ENCODE data around the gene CDH23.

Gene CDH23

DNA sequence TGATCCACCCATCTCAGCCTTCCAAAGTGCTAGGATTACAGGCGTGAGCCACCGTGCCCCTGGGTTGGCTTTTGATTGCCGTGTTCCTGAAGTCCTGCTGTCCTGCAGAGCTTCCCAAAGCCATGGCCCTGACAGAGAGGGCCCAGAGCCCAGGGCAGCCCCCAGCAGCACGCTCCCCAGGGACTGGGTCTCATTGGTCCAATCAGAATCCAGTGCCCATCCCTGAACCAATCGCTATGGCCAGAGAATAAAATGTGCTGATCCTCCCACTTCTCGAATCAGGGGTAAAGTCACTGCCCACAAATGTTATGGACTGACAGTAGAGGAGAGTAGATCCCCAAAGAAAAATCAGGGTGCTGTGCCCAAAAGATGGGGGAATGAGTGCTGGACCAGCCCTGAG lies 327.8 kb downstream of the CDH23 start:
- DNase-seq (ENCODE audit: low spot score), result no peak

GRCh38 chr10:71725249-71725648 lies 328.5 kb downstream of the CDH23 start:
- no peak for DNase-seq (ENCODE audit: low spot score)

DNA sequence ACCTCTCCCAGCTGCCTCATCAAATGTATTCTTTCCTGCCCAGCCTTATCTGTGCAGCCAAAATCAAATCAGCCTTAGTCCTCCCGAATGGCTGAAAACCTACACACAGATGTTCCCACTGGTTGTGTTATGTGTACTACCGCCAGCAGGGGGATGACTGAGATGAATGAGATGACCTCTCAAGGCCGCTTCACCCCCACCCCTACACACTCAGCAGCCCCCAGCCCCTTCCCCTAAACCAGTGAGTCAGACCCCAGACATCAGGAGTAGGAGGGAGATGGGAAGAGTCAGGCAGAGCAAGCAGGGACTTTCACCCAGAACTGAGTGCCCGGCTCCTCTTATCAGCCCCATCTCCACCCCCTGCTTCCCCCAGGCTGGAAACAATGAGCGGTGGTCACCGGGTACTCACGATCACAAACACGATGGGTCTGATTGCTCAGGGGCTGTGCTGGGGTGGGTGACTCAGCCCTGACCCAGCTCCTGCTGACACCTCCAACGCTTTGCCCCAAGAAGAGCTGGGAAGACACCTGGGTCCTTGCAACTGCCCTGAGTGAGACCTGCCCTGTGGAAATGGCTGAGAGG lies 329.4 kb downstream of the CDH23 start:
- peak; percentile 73 for DNase-seq (ENCODE audit: low spot score)

DNA sequence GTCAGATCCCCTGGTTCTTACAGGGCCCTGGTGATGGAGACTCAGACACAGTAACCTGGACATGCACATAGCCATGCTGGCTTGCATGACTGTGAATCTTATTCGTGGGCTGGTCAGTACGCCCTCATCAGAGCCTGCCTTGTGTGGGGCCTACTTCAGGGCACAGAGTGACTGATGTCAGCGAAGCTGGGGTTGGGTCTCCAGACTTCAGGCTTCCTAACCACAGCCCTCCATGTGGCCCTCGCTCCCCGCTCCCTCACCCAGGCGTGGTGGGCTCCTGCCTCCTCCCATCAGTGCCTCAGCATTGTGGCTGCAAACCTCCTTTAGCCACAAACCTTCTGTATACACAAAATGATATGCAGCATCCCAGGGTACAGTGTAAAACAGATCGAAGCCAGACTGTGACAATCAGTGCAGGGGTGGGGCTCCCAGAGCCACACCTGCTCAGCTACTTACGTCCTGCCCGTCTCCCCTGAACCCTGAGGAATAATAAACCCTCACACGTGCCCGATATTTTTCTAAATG lies 329.9 kb downstream of the CDH23 start:
- DNase-seq (ENCODE audit: low spot score), result peak; percentile 27

DNA sequence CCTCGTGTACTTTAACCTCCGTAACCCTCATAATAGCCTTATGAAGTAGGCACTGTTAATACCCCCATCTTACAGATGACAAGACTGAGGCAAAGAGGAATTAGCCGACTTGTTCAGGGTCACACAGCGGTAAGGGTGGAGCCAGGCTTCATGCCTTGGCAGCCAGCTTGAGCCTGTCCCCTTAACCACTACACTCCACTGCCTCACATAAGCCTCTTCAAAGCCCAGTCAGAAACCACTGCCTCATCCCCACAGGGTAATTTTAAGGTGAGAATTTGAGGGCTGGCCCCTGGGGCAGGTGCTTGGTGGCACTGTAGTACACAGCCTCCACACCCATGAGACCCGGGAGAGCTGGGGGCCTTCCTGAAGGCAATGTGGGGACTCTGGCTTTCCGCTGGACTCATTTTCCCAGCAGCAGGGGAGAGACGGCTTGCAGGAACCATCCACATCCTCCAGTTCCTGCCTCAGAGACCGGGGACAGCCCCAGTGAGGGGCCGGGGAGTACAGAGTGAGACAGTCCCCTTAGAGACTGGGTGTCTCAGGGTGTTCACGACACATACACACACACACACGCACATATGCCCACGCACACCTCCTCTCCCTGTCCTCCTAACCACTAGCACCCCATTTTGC lies 330.5 kb downstream of the CDH23 start:
- DNase-seq (ENCODE audit: low spot score), result peak; percentile 39

GRCh38 chr10:71727738-71728737 lies 331.3 kb downstream of the CDH23 start:
- DNase-seq (ENCODE audit: low spot score), result peak; percentile 47

GRCh38 chr10:71729161-71729636 lies 332.5 kb downstream of the CDH23 start:
- DNase-seq (ENCODE audit: low spot score), result no peak

GRCh38 chr10:71731791-71732190 lies 335.1 kb downstream of the CDH23 start:
- DNase-seq (ENCODE audit: low spot score), result no peak

DNA sequence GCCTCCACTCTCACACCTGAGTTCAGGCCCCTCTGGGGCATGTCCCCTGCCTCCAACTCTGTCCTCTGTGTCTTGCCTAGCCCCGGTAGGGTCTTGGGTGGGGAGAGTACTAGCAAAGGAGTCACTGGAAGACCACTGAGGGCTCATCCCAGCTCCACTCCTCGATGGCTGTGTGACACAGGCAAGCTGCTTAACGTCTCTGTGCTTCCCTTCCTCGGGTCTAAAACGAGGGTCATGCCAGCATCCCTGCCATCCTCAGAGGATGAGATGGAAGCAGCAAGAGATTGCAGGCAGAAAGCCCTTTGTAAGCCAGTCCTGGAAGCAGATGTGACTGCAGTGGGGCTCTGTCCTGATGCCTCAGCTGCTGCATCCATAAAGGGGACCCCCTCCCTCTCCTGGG lies 338.1 kb downstream of the CDH23 start:
- no peak for DNase-seq (ENCODE audit: low spot score)

- peak; percentile 53 for DNase-seq (ENCODE audit: low spot score)
Observed at GRCh38 chr10:71735709-71736569, 339.2 kb downstream of the CDH23 start.

DNA sequence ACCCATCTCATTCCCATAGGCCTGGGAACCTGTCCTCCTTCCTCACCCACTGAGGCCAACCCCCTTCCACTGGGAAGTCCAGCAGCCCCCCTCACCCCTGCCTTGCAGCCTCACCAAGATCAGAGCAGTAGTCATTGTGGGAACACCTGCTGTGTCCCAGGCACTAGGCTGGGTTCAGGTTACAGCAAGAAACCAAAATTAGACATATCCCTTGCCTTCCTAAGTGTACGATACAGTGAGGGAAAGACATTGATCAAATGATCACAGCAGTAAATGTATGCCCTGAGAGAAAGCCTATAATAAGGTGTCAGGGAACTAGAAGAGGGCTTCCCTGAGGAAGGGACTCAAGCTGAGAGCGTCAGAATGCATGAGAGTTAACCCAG lies 339.8 kb downstream of the CDH23 start:
- DNase-seq (ENCODE audit: low spot score), result no peak

DNA sequence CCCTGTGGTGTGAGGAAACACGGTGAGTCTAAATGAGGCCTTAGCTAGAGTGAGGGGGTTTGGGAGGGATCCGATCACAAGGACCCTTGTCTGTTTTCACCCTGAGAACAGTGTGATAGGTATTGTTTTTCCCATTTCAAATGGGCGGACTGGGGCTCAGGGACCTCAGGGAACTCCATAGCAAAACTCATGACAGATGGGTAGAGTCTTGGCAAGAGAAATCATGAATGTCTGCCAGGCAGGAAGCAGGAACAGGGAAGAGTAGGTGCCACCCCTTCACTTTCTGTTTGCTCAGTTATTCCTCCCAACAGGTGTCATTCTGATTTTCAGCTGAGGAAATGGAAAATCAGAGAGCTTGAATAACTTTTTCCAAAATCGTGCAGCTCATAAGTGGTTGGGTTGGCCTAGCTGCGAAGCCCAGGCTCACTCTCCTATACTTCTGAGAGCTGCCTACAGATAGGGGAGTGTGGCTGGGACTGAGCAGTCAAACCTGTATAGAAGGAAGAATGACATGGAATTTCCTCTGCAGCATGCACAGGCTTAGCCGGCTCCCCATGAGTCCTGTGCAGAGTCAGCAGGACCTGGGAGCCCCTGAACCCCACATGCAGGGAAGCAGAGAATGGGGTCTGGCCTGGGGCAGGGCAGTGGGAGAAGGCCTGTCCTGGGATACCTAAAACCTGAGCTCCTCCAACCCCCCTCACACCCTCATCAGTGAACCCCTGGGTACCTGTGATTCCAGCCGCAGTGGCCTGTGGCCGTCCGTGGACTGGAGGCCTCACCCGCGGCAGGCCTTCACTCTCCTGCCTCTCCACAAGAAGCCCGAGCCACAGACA lies 340.5 kb downstream of the CDH23 start:
- no peak for DNase-seq (ENCODE audit: low spot score)

- no peak for DNase-seq (ENCODE audit: low spot score)
Observed at GRCh38 chr10:71737834-71738197, 341.1 kb downstream of the CDH23 start.

- DNase-seq (ENCODE audit: low spot score), result no peak
Observed at GRCh38 chr10:71739358-71739900, 342.7 kb downstream of the CDH23 start.

DNA sequence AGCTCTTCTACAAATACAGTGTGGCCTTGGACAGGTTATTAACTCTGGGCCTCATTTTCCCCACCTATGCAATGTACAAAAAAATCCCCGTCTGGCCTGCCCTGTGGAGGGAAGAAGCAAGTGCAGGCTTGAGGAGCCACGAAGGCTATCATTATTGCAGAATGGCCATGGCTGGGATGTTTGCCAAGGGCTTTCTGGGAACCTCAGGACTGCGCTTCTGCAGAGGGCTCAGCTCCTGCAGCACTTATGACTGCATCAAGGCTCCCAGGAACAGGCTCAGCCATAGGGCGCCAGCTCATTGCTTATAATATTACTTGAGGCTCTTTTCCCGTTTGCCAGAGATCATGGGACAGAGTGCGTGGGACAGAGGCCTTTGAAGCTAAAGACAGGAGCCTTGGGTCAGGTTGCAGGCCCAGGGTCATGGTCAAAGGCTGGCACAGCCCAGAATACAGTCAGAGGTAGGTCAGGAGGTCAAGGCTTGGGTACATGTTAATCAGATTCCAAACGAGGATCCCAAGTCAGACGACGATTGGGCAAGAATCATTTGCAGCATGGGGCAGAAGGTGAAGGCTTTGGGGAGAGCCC lies 343.4 kb downstream of the CDH23 start:
- DNase-seq (ENCODE audit: low spot score), result no peak

DNA sequence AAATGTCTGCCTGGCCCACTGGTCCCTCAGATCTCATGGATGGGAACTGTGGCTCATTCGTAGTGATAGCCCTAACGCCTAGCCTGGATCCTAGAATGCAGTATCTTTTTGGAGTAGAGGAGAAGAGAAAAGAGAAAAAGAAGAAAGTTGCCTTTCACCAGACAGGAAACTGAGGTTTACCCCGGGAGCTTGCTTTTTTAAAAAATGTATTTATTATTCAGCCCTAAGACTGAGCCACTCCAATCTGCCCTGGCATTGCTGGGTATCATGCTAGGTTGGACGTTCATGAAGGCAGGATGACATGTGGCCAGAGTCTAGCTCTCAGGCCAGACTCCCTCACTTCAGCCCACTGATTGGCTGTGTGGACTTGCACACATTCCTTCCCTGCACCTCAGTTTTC lies 344.3 kb downstream of the CDH23 start:
- DNase-seq (ENCODE audit: low spot score), result no peak

DNA sequence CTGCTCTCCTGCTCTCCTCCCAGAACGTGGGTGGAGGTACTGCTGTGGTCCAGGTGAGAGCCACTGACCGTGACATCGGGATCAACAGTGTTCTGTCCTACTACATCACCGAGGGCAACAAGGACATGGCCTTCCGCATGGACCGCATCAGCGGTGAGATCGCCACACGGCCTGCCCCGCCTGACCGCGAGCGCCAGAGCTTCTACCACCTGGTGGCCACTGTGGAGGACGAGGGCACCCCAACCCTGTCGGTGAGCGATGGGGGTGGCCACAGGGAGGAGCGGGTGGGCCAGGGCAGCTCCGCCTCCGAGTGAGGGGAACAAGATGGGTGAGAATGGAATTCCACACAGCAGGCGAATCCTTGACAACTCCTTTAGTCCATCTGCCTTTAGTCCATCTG lies 345.0 kb downstream of the CDH23 start:
- DNase-seq (ENCODE audit: low spot score), result no peak

- no peak for DNase-seq (ENCODE audit: low spot score)
Observed at GRCh38 chr10:71742301-71743088, 345.8 kb downstream of the CDH23 start.

All from activated CD4-positive, alpha-beta T cell treated with anti-CD3 and anti-CD28 coated beads, Interleukin-2, Interleukin-4, amounts not matched to agents 100 ng/mL and 50 ng/mL, durations not matched to agents 16 hours and 8 hours (primary cell).